Peyer's patch (tissue), 4 donors: Measurements from ENCODE around the gene CCM2.

Experiments
- CTCF ChIP-seq, 6 experiments: fragments of 450-650 bp in 4 of 6; fragments of 200-600 bp in 2 of 6; sonication (generic) in 1 of 6; IDR thresholded peaks; one replicate each; pipeline ENCODE4 v1.5.1; 2017 to 2019; ENCODE audit warnings: antibody characterized with exemption in 6 of 6, mild to moderate bottlenecking in 3 of 6, moderate library complexity in 1 of 6
- POLR2A ChIP-seq, 2 donors: fragments of 450-650 bp; IDR thresholded peaks; one replicate each; pipeline ENCODE4 v1.5.1; 2017; ENCODE audit warnings: antibody characterized with exemption in 2 of 2, mild to moderate bottlenecking in 2 of 2, moderate library complexity in 2 of 2

- TF ChIP-seq CTCF (IDR thresholded peaks at IDR 0.05) (no peak), POLR2A (IDR thresholded peaks at IDR 0.05) (no peak)
These were observed 12.0 kb upstream of the CCM2 start for GRCh38 chr7:44987996-44988395.
